ENCODE data around the gene DNAJB6. TPM values are rescaled to one million over a fixed set of nuclear protein-coding genes. Genes with fewer than 3 reads are reported as not detected.
A peak's percentile ranks its signal among the peaks of the same experiment; 100 is the strongest.
"Not testable (repeated sequence)": the region's sequence is repeated elsewhere in the genome, so short reads cannot be mapped to it uniquely, and the experiment has no call there.

The DNAJB6 gene
- polyA plus RNA-seq, 3 donors = 66.6 to 117 (median 116) TPM

GRCh38 chr7:157331049-157331448 lies 5.8 kb upstream of the DNAJB6 start:
- H3K4me1 ChIP-seq (ENCODE audit: control insufficient read depth in 1 of 2, insufficient read depth in 2 of 2, low read length in 2 of 2); DNase-seq; H3K79me2 ChIP-seq (ENCODE audit: insufficient read depth, low read length); H3K27ac ChIP-seq (ENCODE audit: low read depth in 1 of 2, low read length in 2 of 2); H4K20me1 ChIP-seq (ENCODE audit: insufficient read depth, low read length); H3K27me3 Mint-ChIP-seq (ENCODE audit: low read depth in 3 of 3); H3K9ac ChIP-seq (ENCODE audit: insufficient read depth, low read length, poor library complexity, severe bottlenecking); H3K27ac Mint-ChIP-seq; H3K36me3 Mint-ChIP-seq; H2AFZ ChIP-seq (ENCODE audit: insufficient read depth, low read depth, low read length, poor library complexity, severe bottlenecking); H3K4me2 ChIP-seq (replicated peaks; ENCODE audit: extremely low read depth, low read length, poor library complexity, severe bottlenecking); H3K9me3 Mint-ChIP-seq; H3K36me3 ChIP-seq (replicated peaks in 1 of 2; ENCODE audit: control insufficient read depth in 1 of 2, insufficient read depth in 2 of 2, low read length in 2 of 2); H3K4me1 Mint-ChIP-seq; H3K27me3 ChIP-seq (ENCODE audit: control insufficient read depth in 2 of 2, insufficient read depth in 2 of 2, low read length in 2 of 2); H3K4me3 Mint-ChIP-seq; H3K9me3 ChIP-seq (replicated peaks in 1 of 2; ENCODE audit: control insufficient read depth in 1 of 2, insufficient read depth in 1 of 2, low read length in 2 of 2); H3K4me3 ChIP-seq (replicated peaks in 1 of 3; ENCODE audit: low read depth in 2 of 3, low read length in 3 of 3): not testable (repeated sequence)
- WGBS (ENCODE audit: insufficient coverage) = no CpG with 5 or more reads among the region's 7 CpGs
- intact Hi-C loops (cut with micrococcal nuclease) = loop anchor here (10.0 kb wide), 1 partner anchor 56 kb away; no protein-coding TSS in a partner anchor

- no peaks in the 10 kb centered on the region for H3K36me3 ChIP-seq (replicated peaks in 1 of 2; ENCODE audit: control insufficient read depth in 1 of 2, insufficient read depth in 2 of 2, low read length in 2 of 2)
- H3K9me3 ChIP-seq (replicated peaks in 1 of 2; ENCODE audit: control insufficient read depth in 1 of 2, insufficient read depth in 1 of 2, low read length in 2 of 2) = no peaks in the 10 kb centered on the region
- peaks cover 4% of the 10 kb centered on the region in 2 donors for H3K36me3 Mint-ChIP-seq
- H4K20me1 ChIP-seq (ENCODE audit: insufficient read depth, low read length) = peaks cover 30% of the 10 kb centered on the region
- no peaks in the 10 kb centered on the region for H3K27me3 Mint-ChIP-seq (ENCODE audit: low read depth in 3 of 3)
- peaks cover 31% of the 10 kb centered on the region for H3K4me1 Mint-ChIP-seq
- peaks cover 24 to 34% of the 10 kb centered on the region in 2 donors for H3K4me1 ChIP-seq (ENCODE audit: control insufficient read depth in 1 of 2, insufficient read depth in 2 of 2, low read length in 2 of 2)
- TF ChIP-seq CTCF (IDR thresholded peaks at IDR 0.05) = no peak
- peak overlapping the region in 3 of 7 donors; percentile 36 to 96 (median 93) for H3K27ac Mint-ChIP-seq
- H3K9ac ChIP-seq (ENCODE audit: insufficient read depth, low read length, poor library complexity, severe bottlenecking) = no peak overlapping the region
- WGBS (ENCODE audit: insufficient coverage) = 96% methylated on average over 4 of the region's 5 CpGs
- no peak overlapping the region for H2AFZ ChIP-seq (ENCODE audit: insufficient read depth, low read depth, low read length, poor library complexity, severe bottlenecking)
- no peak overlapping the region for H3K4me3 Mint-ChIP-seq
- no peak overlapping the region for H3K27ac ChIP-seq (ENCODE audit: low read depth in 1 of 2, low read length in 2 of 2)
- no peaks in the 10 kb centered on the region for H3K27me3 ChIP-seq (ENCODE audit: control insufficient read depth in 2 of 2, insufficient read depth in 2 of 2, low read length in 2 of 2)
- no peak for DNase-seq
- peaks cover 0 to 1% (median 0%) of the 10 kb centered on the region in 7 donors for H3K9me3 Mint-ChIP-seq
- no peak overlapping the region for H3K4me2 ChIP-seq (replicated peaks; ENCODE audit: extremely low read depth, low read length, poor library complexity, severe bottlenecking)
- no peak overlapping the region for H3K4me3 ChIP-seq (replicated peaks in 1 of 3; ENCODE audit: low read depth in 2 of 3, low read length in 3 of 3)
- intact Hi-C loops (cut with micrococcal nuclease) = loop anchor here (1.0 to 10.0 kb wide), 2 partner anchors 33 to 60 kb away; no protein-coding TSS in a partner anchor
- H3K79me2 ChIP-seq (ENCODE audit: insufficient read depth, low read length) = peaks cover 35% of the 10 kb centered on the region
Measured at GRCh38 chr7:157335236-157335635, 1.6 kb upstream of the DNAJB6 start.
